Panc1 (cell line): Measurements from ENCODE around the gene STEAP1B. TPM values are rescaled to one million over a fixed set of nuclear protein-coding genes. Genes with fewer than 3 reads are reported as not detected.
"Not testable (repeated sequence)": the region's sequence is repeated elsewhere in the genome, so short reads cannot be mapped to it uniquely, and the experiment has no call there.

Experiments used
- ATAC-seq: fragments of 200-7000 bp; cut with Tn5 transposase; 2 replicates; pipeline ENCODE4 v1.9.1; 2020; ENCODE audit warnings: mild to moderate bottlenecking, moderate library complexity
- BruUV-seq: library from RNA; stranded (reverse); fragments of 400-500 nt; replicated peaks from 2 replicates; lab custom pipeline; 2021; lab: Mats Ljungman, UMichigan
- CTCF ChIA-PET: fragments of 300-600 bp; sonication (Branson Sonifier 250); formaldehyde crosslinking; loops from one replicate; lab custom pipeline; 2022; ENCODE audit warnings: antibody characterized with exemption; lab: Charles Lee
- POLR2A ChIA-PET: fragments of 300-600 bp; sonication (Branson Sonifier 250); formaldehyde crosslinking; loops from one replicate; lab custom pipeline; 2022; ENCODE audit warnings: antibody characterized with exemption; lab: Charles Lee
- DNase-seq: peaks from one replicate; pipeline ENCODE4 v3.0.0-alpha.2; 2010; ENCODE audit warnings: low read depth, low spot score
- H3K27ac ChIP-seq: 2 replicates; pipeline ENCODE4 v1.5.1; 2011; ENCODE audit warnings: mild to moderate bottlenecking, low read length, inconsistent platforms
- H3K27me3 ChIP-seq: fragments of 200-500 bp; sonication (Bioruptor generic); 2 replicates; pipeline ENCODE4 v1.6.0; 2014; ENCODE audit warnings: low read length, inconsistent platforms; ENCODE audit not compliant: control insufficient read depth, insufficient read depth
- H3K36me3 ChIP-seq: fragments of 200-500 bp; sonication (Bioruptor generic); 2 replicates; pipeline ENCODE4 v1.5.1; 2014; ENCODE audit warnings: inconsistent platforms, mild to moderate bottlenecking, low read length, moderate library complexity; ENCODE audit not compliant: control insufficient read depth, insufficient read depth
- H3K4me1 ChIP-seq: 2 replicates; pipeline ENCODE4 v1.5.1; 2011; ENCODE audit warnings: inconsistent platforms, mild to moderate bottlenecking, low read length, moderate library complexity; ENCODE audit not compliant: control insufficient read depth, insufficient read depth
- H3K4me3 ChIP-seq, 2 experiments: 2 replicates each; pipeline ENCODE4 v1.5.1; 2011 to 2012; ENCODE audit warnings: low read depth in 2 of 2, low read length in 2 of 2, mild to moderate bottlenecking in 2 of 2, inconsistent platforms in 1 of 2, moderate library complexity in 1 of 2
- H3K9me3 ChIP-seq: fragments of 200-500 bp; sonication (Bioruptor generic); 2 replicates; pipeline ENCODE4 v1.5.1; 2014; ENCODE audit warnings: low read depth, mild to moderate bottlenecking, inconsistent platforms, low read length, moderate library complexity; ENCODE audit not compliant: control insufficient read depth, insufficient read depth
- CTCF ChIP-seq: fragments of 450-650 bp; IDR thresholded peaks from 2 replicates; pipeline ENCODE4 v1.5.1; 2017; ENCODE audit warnings: mild to moderate bottlenecking
- POLR2AphosphoS5 ChIP-seq: IDR thresholded peaks from 2 replicates; pipeline ENCODE4 v1.6.1; 2012; ENCODE audit warnings: mild to moderate bottlenecking, low read depth, low read length, moderate library complexity
- REST ChIP-seq, 2 experiments: IDR thresholded peaks; 2 replicates each; pipeline ENCODE4 v1.6.1; 2011 to 2012; ENCODE audit warnings: low read depth in 2 of 2, control low read depth in 1 of 2, low read length in 1 of 2, mild to moderate bottlenecking in 1 of 2, moderate library complexity in 1 of 2; ENCODE audit not compliant: insufficient read depth in 1 of 2
- SIN3A ChIP-seq: IDR thresholded peaks from 2 replicates; pipeline ENCODE4 v1.6.1; 2012; ENCODE audit warnings: low read depth, mild to moderate bottlenecking, low read length, moderate library complexity, borderline replicate concordance; ENCODE audit not compliant: insufficient read depth
- TCF7L2 ChIP-seq: IDR thresholded peaks from 2 replicates; pipeline ENCODE4 v1.6.1; 2011; ENCODE audit warnings: mild to moderate bottlenecking, low read depth, low read length, inconsistent platforms
- in situ Hi-C: cut with HindIII; loops from 2 replicates; pipeline ENCODE4 v1.10.0; 2016; ENCODE audit warnings: low sequenced_read_pairs, low pct_unique_long_range_greater_than_20kb
- intact Hi-C: fragments of 100-400 bp; cut with micrococcal nuclease; formaldehyde crosslinking; loops from one replicate; pipeline ENCODE4 v1.10.0; 2022; ENCODE audit not compliant: unreplicated experiment
- total RNA-seq: library from RNA; stranded (reverse); gene quantifications from one replicate; pipeline ENCODE4 v1.2.1, GENCODE V29; 2021; ENCODE audit not compliant: unreplicated experiment

Gene STEAP1B
- total RNA-seq, 1 experiment from 2014 or later: 3.3 TPM

GRCh38 chr7:22441157-22441556 is 58.8 kb downstream of the STEAP1B start:
- Histone ChIP-seq H3K4me1 (no peaks in the 10 kb centered on the region), H3K27me3 (no peaks in the 10 kb centered on the region), H3K36me3 (no peaks in the 10 kb centered on the region), H3K9me3 (no peaks in the 10 kb centered on the region), H3K4me3 (no peak overlapping the region), H3K27ac (no peak overlapping the region)
- ChIA-PET POLR2A (no interaction called here), CTCF (no interaction called here)
- in situ Hi-C loops: no loop called here
- BruUV-seq: no TSS peak
- ATAC-seq (no peak), DNase-seq (no peak)
- intact Hi-C loops: no loop called here
- TF ChIP-seq TCF7L2: no peak
- no peak for TF ChIP-seq CTCF
- no peak for TF ChIP-seq REST (IDR thresholded peaks at IDR 0.05; ENCODE audit: insufficient read depth in 1 of 2, low read depth in 2 of 2, low read length in 1 of 2)
- TF ChIP-seq SIN3A: no peak
- TF ChIP-seq POLR2AphosphoS5: no peak

- no peak overlapping the region for H3K27ac ChIP-seq
- H3K4me1 ChIP-seq: no peaks in the 10 kb centered on the region
- no TSS peak for BruUV-seq
- DNase-seq (no peak), ATAC-seq (no peak)
- ChIA-PET POLR2A (interaction anchor here (1.4 kb wide), 1 partner anchor 8 kb away, joined by 3 read pairs; no protein-coding TSS in a partner anchor), CTCF (no interaction called here)
- in situ Hi-C loops (no loop called here), intact Hi-C loops (no loop called here)
- H3K9me3 ChIP-seq: no peaks in the 10 kb centered on the region
- H3K4me3 ChIP-seq: no peak overlapping the region
- TF ChIP-seq REST (IDR thresholded peaks at IDR 0.05; ENCODE audit: insufficient read depth in 1 of 2, low read depth in 2 of 2, low read length in 1 of 2) (no peak), POLR2AphosphoS5 (no peak), TCF7L2 (no peak), SIN3A (no peak), CTCF (no peak)
- H3K36me3 ChIP-seq: no peaks in the 10 kb centered on the region
- H3K27me3 ChIP-seq: no peaks in the 10 kb centered on the region
Observed at GRCh38 chr7:22438994-22439393, 61.0 kb downstream of the STEAP1B start.

GRCh38 chr7:22436552-22436951 is 63.4 kb downstream of the STEAP1B start:
- H3K27ac ChIP-seq, in situ Hi-C loops, H3K36me3 ChIP-seq, intact Hi-C loops, CTCF ChIA-PET, H3K4me3 ChIP-seq, DNase-seq, H3K27me3 ChIP-seq, H3K4me1 ChIP-seq, POLR2A ChIA-PET, ATAC-seq, BruUV-seq, H3K9me3 ChIP-seq: not testable (repeated sequence)
